HCT116 (cell line): ENCODE data around the gene MYBPC2. TPM values are rescaled to one million over a fixed set of nuclear protein-coding genes. Genes with fewer than 3 reads are reported as not detected.

ENCODE experiments used
- ATAC-seq: fragments of 200-7000 bp; cut with Tn5 transposase; 2 replicates; pipeline ENCODE4 v1.9.1; 2020; ENCODE audit warnings: mild to moderate bottlenecking, moderate library complexity
- BruUV-seq: library from RNA; stranded (reverse); fragments of 400-500 nt; replicated peaks from 2 replicates; lab custom pipeline; 2021; lab: Mats Ljungman, UMichigan
- CTCF ChIA-PET: fragments of 300-600 bp; sonication (Branson Sonifier 250); formaldehyde crosslinking; loops from one replicate; lab custom pipeline; 2021; ENCODE audit warnings: antibody characterized with exemption; lab: Charles Lee
- POLR2A ChIA-PET: fragments of 300-600, 350-600 bp; sonication (Branson Sonifier 250); formaldehyde crosslinking; loops from one replicate; lab custom pipeline; 2021; ENCODE audit warnings: antibody characterized with exemption; lab: Charles Lee
- RAD21 ChIA-PET, 2 experiments: fragments of 300-600 bp; sonication (Branson Sonifier 250); formaldehyde crosslinking; loops; one replicate each; lab custom pipeline; 2023; ENCODE audit warnings: low total read pairs in 2 of 2; ENCODE audit not compliant: uncharacterized antibody in 2 of 2, unreplicated experiment in 2 of 2, low non-redundant PET in 1 of 2; lab: Charles Lee
- DNase-seq: peaks from one replicate; pipeline ENCODE4 v3.0.0-alpha.2; 2010; ENCODE audit warnings: low read depth, low spot score
- H2AFZ ChIP-seq: fragments of 200-600 bp; shearing (Covaris generic), sonication (generic); 2 replicates; pipeline ENCODE4 v1.6.1; 2017; ENCODE audit warnings: low read depth, mixed run types, mixed read lengths, antibody characterized with exemption, low read length; ENCODE audit not compliant: poor library complexity, severe bottlenecking
- H3K27ac ChIP-seq: 2 replicates; pipeline ENCODE4 v1.5.1; 2012; ENCODE audit warnings: low read depth, low read length
- H3K27me3 ChIP-seq: fragments of 200-600 bp; sonication (generic); 2 replicates; pipeline ENCODE4 v1.6.1; 2016; ENCODE audit warnings: mixed run types, low read length, mixed read lengths; ENCODE audit not compliant: insufficient read depth
- H3K36me3 ChIP-seq, 2 experiments: fragments of 200-500 bp in 1 of 2; fragments of 200-600 bp in 1 of 2; sonication (Bioruptor generic) in 1 of 2; sonication (generic) in 1 of 2; 2 replicates each; pipeline versions ENCODE4 v1.5.1 to v1.6.1; 2014 to 2016; ENCODE audit warnings: low read length in 2 of 2, inconsistent platforms in 1 of 2, mixed read lengths in 1 of 2, mixed run types in 1 of 2; ENCODE audit not compliant: insufficient read depth in 2 of 2, control insufficient read depth in 1 of 2
- H3K4me1 ChIP-seq, 2 experiments: fragments of 200-600 bp in 1 of 2; sonication (generic) in 1 of 2; 2 replicates each; pipeline versions ENCODE4 v1.5.1 to v1.6.1; 2012 to 2017; ENCODE audit warnings: low read length in 2 of 2, inconsistent platforms in 1 of 2, mild to moderate bottlenecking in 1 of 2, mixed read lengths in 1 of 2, mixed run types in 1 of 2, moderate library complexity in 1 of 2; ENCODE audit not compliant: insufficient read depth in 2 of 2, control insufficient read depth in 1 of 2
- H3K4me2 ChIP-seq: fragments of 200-600 bp; sonication (generic); 2 replicates; pipeline ENCODE4 v1.6.1; 2017; ENCODE audit warnings: mixed run types, low read length, mixed read lengths
- H3K4me3 ChIP-seq, 2 experiments: fragments of 200-600 bp in 1 of 2; sonication (generic) in 1 of 2; replicated peaks in 1 of 2; 2 replicates each; pipeline ENCODE4 v1.5.1; 2011 to 2016; ENCODE audit warnings: low read length in 2 of 2, control low read depth in 1 of 2, low read depth in 1 of 2, mild to moderate bottlenecking in 1 of 2, mixed read lengths in 1 of 2, mixed run types in 1 of 2
- H3K79me2 ChIP-seq: fragments of 200-600 bp; sonication (generic); 2 replicates; pipeline ENCODE4 v1.6.1; 2017; ENCODE audit warnings: mild to moderate bottlenecking, mixed run types, low read length, moderate library complexity, mixed read lengths; ENCODE audit not compliant: insufficient read depth
- H3K9ac ChIP-seq: fragments of 200-600 bp; sonication (generic); 2 replicates; pipeline ENCODE4 v1.6.1; 2016; ENCODE audit warnings: low read length, mixed read lengths
- H3K9me2 ChIP-seq: fragments of 200-600 bp; sonication (generic), shearing (Covaris generic); 2 replicates; pipeline ENCODE4 v1.6.1; 2017; ENCODE audit warnings: mixed run types, mild to moderate bottlenecking, moderate library complexity; ENCODE audit not compliant: insufficient read depth
- H3K9me3 ChIP-seq, 2 experiments: fragments of 200-500 bp in 1 of 2; fragments of 200-600 bp in 1 of 2; sonication (Bioruptor generic) in 1 of 2; sonication (generic) in 1 of 2; 2 replicates each; pipeline ENCODE4 v1.6.1; 2014 to 2017; ENCODE audit warnings: low read length in 2 of 2, mixed read lengths in 2 of 2, inconsistent platforms in 1 of 2, low read depth in 1 of 2, mild to moderate bottlenecking in 1 of 2, mixed run types in 1 of 2, moderate library complexity in 1 of 2; ENCODE audit not compliant: control insufficient read depth in 1 of 2, insufficient read depth in 1 of 2
- H4K20me1 ChIP-seq: fragments of 200-600 bp; sonication (generic), shearing (Covaris generic); 2 replicates; pipeline ENCODE4 v1.6.1; 2017; ENCODE audit warnings: mixed run types, mild to moderate bottlenecking, moderate library complexity; ENCODE audit not compliant: insufficient read depth
- ELF1 ChIP-seq: IDR thresholded peaks from 2 replicates; pipeline ENCODE4 v1.6.1; 2012; ENCODE audit warnings: low read depth, borderline replicate concordance
- EZH2 ChIP-seq: fragments of 200-600 bp; sonication (generic); IDR thresholded peaks from 2 replicates; pipeline ENCODE4 v1.6.1; 2017; ENCODE audit warnings: antibody characterized with exemption, mixed run types
- EZH2phosphoT487 ChIP-seq: fragments of 200-600 bp; IDR thresholded peaks from 2 replicates; pipeline ENCODE4 v1.6.1; 2018; ENCODE audit warnings: antibody characterized with exemption, borderline replicate concordance
- FOSL1 ChIP-seq: IDR thresholded peaks from 2 replicates; pipeline ENCODE4 v1.6.1; 2012; ENCODE audit warnings: low read depth
- POLR2AphosphoS5 ChIP-seq: IDR thresholded peaks from 2 replicates; pipeline ENCODE4 v1.6.1; 2011; ENCODE audit warnings: mild to moderate bottlenecking, low read depth, low read length, moderate library complexity
- TCF7L2 ChIP-seq: IDR thresholded peaks from 2 replicates; pipeline ENCODE4 v1.7.0; 2011; ENCODE audit warnings: borderline replicate concordance, inconsistent platforms; ENCODE audit not compliant: insufficient read depth, insufficient read length; ENCODE audit errors: extremely low read depth
- intact Hi-C: fragments of 100-400 bp; cut with micrococcal nuclease; formaldehyde crosslinking; loops from 2 replicates; pipeline ENCODE4 v1.10.0; 2022
- total RNA-seq: library from RNA; stranded (reverse); gene quantifications from one replicate; pipeline ENCODE4 v1.2.1, GENCODE V29; 2021; ENCODE audit not compliant: unreplicated experiment
- TF ChIP-seq, protein P1 (sequence below): IDR thresholded peaks from 2 replicates; pipeline ENCODE4 v1.6.1; 2012
- TF ChIP-seq, protein P2 (sequence below), 3 experiments: fragments of 200-600 bp in 1 of 3; sonication (generic) in 1 of 3; IDR thresholded peaks in 2 of 3; conservative IDR thresholded peaks in 1 of 3; 2 replicates each; pipeline ENCODE4 v1.5.1; 2012 to 2017; ENCODE audit warnings: low read depth in 2 of 3, low read length in 2 of 3, antibody characterized with exemption in 1 of 3, borderline replicate concordance in 1 of 3, control low read depth in 1 of 3, mild to moderate bottlenecking in 1 of 3, mixed read lengths in 1 of 3, mixed run types in 1 of 3, moderate library complexity in 1 of 3; ENCODE audit not compliant: insufficient read depth in 1 of 3
- TF ChIP-seq, protein P3 (sequence below): IDR thresholded peaks from 2 replicates; pipeline ENCODE4 v1.6.1; 2011; ENCODE audit warnings: mild to moderate bottlenecking, low read length, moderate library complexity; ENCODE audit not compliant: insufficient replicate concordance; ENCODE audit errors: extremely low read depth
- TF ChIP-seq, protein P4 (sequence below): IDR thresholded peaks from 2 replicates; pipeline ENCODE4 v1.6.1; 2012

Gene MYBPC2
- total RNA-seq, 1 experiment from 2014 or later, result not detected

DNA sequence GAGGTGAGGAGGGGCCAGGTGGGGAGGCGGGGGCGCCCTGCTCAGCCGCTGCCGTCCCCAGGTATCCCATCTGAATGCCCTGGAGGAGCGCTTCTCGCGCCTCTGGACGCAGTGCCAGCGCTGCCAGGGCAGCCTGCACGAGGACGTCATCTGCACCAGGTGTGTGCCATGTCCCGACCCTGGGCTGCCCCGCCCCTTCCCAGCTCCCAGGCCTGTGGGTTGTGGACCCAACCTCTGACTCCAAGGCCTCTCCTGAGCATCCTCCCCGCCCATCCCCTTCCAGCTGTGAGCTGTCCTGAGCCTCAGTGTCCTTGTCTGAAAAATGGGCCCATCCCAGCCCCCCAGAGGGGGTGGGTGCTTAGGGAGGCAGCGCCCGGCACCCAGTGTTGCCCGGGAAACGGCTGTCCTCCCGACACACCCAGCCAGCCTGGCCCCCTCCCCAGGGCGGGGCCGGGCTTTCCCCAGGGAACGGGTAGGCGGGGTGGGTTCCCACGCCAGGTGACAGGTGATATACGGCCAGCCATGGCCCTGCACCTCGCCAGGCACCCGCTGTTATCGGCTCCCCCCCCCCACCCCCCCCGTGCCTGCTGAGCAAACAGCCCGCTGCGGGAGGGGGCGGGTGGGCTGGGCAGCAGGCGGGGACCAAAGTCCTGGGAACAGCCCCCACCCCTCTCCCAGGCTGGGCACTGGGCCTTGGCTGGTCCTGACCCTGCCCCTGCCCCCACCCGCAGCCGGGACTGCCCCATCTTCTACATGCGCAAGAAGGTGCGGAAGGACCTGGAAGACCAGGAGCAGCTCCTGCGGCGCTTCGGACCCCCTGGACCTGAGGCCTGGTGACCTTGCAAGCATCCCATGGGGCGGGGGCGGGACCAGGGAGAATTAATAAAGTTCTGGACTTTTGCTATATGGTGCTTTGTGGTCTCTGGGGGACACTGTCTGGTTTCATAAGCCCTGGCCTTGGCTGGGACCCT is 15.3 kb upstream of the MYBPC2 start:
- ATAC-seq, result peak; percentile 10; the same call in 1 of the 2 replicates
- H3K9me3 ChIP-seq, result no peaks in the 10 kb centered on the region

More for the DNA sequence above, 15.3 kb upstream of the MYBPC2 start:
- no peak overlapping the region for H3K27ac ChIP-seq
- DNase-seq, result no peak
- no peaks in the 10 kb centered on the region for H3K4me1 ChIP-seq
- H3K79me2 ChIP-seq, result no peaks in the 10 kb centered on the region
- H2AFZ ChIP-seq, result no peak overlapping the region
- ChIA-PET CTCF (no interaction called here), RAD21 (interaction anchor here in 1 of 2 experiments (0.6 kb wide), 1 partner anchor 120 kb away, joined by 3 read pairs; no protein-coding TSS in a partner anchor), POLR2A (no interaction called here)
- H3K4me3 ChIP-seq, result no peak overlapping the region
- H3K9ac ChIP-seq, result no peak overlapping the region
- H4K20me1 ChIP-seq, result no peaks in the 10 kb centered on the region
- H3K36me3 ChIP-seq, result peaks cover 0 to 5% of the 10 kb centered on the region in 2 experiments; a peak in 1 of 4 replicates
- H3K27me3 ChIP-seq, result no peaks in the 10 kb centered on the region
- H3K9me2 ChIP-seq, result no peaks in the 10 kb centered on the region
- no peak overlapping the region for H3K4me2 ChIP-seq
- no TSS peak for BruUV-seq
- TF ChIP-seq, protein P1, sequence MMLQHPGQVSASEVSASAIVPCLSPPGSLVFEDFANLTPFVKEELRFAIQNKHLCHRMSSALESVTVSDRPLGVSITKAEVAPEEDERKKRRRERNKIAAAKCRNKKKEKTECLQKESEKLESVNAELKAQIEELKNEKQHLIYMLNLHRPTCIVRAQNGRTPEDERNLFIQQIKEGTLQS, result no peak
- TF ChIP-seq, protein P2, sequence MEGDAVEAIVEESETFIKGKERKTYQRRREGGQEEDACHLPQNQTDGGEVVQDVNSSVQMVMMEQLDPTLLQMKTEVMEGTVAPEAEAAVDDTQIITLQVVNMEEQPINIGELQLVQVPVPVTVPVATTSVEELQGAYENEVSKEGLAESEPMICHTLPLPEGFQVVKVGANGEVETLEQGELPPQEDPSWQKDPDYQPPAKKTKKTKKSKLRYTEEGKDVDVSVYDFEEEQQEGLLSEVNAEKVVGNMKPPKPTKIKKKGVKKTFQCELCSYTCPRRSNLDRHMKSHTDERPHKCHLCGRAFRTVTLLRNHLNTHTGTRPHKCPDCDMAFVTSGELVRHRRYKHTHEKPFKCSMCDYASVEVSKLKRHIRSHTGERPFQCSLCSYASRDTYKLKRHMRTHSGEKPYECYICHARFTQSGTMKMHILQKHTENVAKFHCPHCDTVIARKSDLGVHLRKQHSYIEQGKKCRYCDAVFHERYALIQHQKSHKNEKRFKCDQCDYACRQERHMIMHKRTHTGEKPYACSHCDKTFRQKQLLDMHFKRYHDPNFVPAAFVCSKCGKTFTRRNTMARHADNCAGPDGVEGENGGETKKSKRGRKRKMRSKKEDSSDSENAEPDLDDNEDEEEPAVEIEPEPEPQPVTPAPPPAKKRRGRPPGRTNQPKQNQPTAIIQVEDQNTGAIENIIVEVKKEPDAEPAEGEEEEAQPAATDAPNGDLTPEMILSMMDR (IDR thresholded peaks at IDR 0.05 in 2 of 3, conservative IDR thresholded peaks at IDR 0.05 in 1 of 3; ENCODE audit: borderline replicate concordance in 1 of 3, insufficient read depth in 1 of 3, low read depth in 2 of 3, low read length in 2 of 3), result no peak
- no peak for TF ChIP-seq POLR2AphosphoS5
- no peak for TF ChIP-seq EZH2phosphoT487
- TF ChIP-seq, protein P3, sequence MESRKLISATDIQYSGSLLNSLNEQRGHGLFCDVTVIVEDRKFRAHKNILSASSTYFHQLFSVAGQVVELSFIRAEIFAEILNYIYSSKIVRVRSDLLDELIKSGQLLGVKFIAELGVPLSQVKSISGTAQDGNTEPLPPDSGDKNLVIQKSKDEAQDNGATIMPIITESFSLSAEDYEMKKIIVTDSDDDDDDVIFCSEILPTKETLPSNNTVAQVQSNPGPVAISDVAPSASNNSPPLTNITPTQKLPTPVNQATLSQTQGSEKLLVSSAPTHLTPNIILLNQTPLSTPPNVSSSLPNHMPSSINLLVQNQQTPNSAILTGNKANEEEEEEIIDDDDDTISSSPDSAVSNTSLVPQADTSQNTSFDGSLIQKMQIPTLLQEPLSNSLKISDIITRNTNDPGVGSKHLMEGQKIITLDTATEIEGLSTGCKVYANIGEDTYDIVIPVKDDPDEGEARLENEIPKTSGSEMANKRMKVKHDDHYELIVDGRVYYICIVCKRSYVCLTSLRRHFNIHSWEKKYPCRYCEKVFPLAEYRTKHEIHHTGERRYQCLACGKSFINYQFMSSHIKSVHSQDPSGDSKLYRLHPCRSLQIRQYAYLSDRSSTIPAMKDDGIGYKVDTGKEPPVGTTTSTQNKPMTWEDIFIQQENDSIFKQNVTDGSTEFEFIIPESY, result no peak
- TF ChIP-seq TCF7L2, result no peak
- TF ChIP-seq ELF1, result no peak
- TF ChIP-seq FOSL1, result no peak
- TF ChIP-seq, protein P4, sequence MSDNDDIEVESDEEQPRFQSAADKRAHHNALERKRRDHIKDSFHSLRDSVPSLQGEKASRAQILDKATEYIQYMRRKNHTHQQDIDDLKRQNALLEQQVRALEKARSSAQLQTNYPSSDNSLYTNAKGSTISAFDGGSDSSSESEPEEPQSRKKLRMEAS, result no peak
- TF ChIP-seq EZH2, result no peak
- intact Hi-C loops, result no loop called here
